Measurements from ENCODE around the gene STAB2. TPM values are rescaled to one million over a fixed set of nuclear protein-coding genes. Genes with fewer than 3 reads are reported as not detected.

STAB2 gene
- total RNA-seq, 4 donors from 2014 or later, result 0.27 to 6.5 (median 1.2) TPM

DNA sequence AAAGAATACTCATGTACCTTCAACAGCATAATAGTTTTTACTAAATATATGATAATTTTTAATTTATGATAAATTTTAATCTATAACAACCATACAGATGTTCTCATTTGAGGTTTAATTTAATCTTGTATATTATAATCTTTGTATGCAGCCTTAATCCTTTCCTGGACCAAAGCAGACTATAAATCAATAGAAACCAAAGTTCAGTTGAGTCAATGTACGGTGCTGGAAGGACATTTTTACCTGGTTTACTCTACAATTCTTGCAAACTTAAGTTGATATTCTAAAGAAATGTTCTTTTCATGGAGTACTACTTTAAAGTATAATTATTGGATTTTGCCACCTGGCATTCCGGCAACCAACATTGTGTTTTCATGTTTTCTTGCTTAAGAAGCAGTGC is 118.0 kb downstream of the STAB2 start:
- no peak for TF ChIP-seq POLR2A (IDR thresholded peaks at IDR 0.05)
- TF ChIP-seq, protein P1, sequence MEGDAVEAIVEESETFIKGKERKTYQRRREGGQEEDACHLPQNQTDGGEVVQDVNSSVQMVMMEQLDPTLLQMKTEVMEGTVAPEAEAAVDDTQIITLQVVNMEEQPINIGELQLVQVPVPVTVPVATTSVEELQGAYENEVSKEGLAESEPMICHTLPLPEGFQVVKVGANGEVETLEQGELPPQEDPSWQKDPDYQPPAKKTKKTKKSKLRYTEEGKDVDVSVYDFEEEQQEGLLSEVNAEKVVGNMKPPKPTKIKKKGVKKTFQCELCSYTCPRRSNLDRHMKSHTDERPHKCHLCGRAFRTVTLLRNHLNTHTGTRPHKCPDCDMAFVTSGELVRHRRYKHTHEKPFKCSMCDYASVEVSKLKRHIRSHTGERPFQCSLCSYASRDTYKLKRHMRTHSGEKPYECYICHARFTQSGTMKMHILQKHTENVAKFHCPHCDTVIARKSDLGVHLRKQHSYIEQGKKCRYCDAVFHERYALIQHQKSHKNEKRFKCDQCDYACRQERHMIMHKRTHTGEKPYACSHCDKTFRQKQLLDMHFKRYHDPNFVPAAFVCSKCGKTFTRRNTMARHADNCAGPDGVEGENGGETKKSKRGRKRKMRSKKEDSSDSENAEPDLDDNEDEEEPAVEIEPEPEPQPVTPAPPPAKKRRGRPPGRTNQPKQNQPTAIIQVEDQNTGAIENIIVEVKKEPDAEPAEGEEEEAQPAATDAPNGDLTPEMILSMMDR (IDR thresholded peaks at IDR 0.05), result no peak
- intact Hi-C loops (cut with DNase I), result no loop called here

DNA sequence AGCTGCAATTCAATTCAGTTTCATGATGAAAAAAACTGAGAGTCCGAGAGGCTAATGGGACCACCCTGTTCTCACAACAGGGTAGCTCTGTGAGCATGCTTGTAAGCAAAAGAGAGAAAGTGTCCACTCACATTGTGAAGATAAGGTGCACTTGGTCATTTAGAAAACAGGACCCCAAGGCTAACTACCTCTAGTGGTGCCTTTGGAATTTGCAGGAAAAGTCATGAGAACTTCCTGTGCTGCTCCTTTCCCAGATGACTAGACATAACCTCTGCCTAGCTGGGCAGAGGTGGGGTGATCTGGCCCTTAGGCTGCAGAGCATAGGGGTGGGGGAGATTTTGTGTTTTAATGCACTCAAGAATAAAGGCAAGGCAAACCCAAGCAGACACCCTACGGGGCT is 118.9 kb downstream of the STAB2 start:
- Histone ChIP-seq H3K9me3 (no peaks in the 10 kb centered on the region), H3K27ac (no peak overlapping the region), H3K4me3 (replicated peaks in 1 of 3) (no peak overlapping the region), H3K36me3 (no peaks in the 10 kb centered on the region), H3K27me3 (no peaks in the 10 kb centered on the region), H3K4me1 (no peaks in the 10 kb centered on the region)
- no peak for TF ChIP-seq POLR2A (IDR thresholded peaks at IDR 0.05)
- TF ChIP-seq, protein P1 (IDR thresholded peaks at IDR 0.05), result no peak
- WGBS, 2 donors, result 89 to 90% methylated on average over 2 of the region's 2 CpGs
- intact Hi-C loops (cut with DNase I), result no loop called here
- no peak for DNase-seq

More for the DNA sequence above, 118.0 kb downstream of the STAB2 start:
- DNase-seq, result no peak
- no peak overlapping the region for H3K4me3 ChIP-seq (replicated peaks in 1 of 3)
- no peaks in the 10 kb centered on the region for H3K9me3 ChIP-seq
- no peaks in the 10 kb centered on the region for H3K36me3 ChIP-seq
- 89 to 90% methylated on average over 2 of the region's 2 CpGs for WGBS, 2 donors
- no peaks in the 10 kb centered on the region for H3K27me3 ChIP-seq
- no peak overlapping the region for H3K27ac ChIP-seq
- H3K4me1 ChIP-seq, result no peaks in the 10 kb centered on the region

DNA sequence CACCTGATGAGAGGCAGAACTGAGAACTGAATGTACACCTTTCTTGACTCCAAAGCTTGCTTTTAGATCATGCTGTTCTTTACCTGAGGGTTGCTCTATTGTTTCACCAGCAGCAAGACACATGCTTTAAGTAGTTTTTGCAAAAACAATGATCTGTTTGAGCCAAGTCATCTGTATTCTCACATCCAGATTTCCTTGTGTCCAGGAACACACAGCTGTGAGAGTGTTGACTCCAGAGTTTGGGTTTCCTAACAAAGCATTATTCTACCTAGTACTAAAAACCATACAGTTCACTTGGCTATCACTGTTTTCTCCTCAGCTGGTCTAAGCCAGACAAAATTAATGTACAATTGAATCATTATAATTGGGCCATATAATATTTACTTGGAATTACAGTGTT is 120.4 kb downstream of the STAB2 start:
- Histone ChIP-seq H3K27me3 (no peaks in the 10 kb centered on the region), H3K36me3 (no peaks in the 10 kb centered on the region), H3K4me1 (no peaks in the 10 kb centered on the region), H3K9me3 (no peaks in the 10 kb centered on the region), H3K4me3 (replicated peaks in 1 of 3) (no peak overlapping the region), H3K27ac (no peak overlapping the region)
- no peak for DNase-seq
- TF ChIP-seq, protein P1 (IDR thresholded peaks at IDR 0.05), result no peak
- TF ChIP-seq POLR2A (IDR thresholded peaks at IDR 0.05), result no peak
- intact Hi-C loops (cut with DNase I), result no loop called here

DNA sequence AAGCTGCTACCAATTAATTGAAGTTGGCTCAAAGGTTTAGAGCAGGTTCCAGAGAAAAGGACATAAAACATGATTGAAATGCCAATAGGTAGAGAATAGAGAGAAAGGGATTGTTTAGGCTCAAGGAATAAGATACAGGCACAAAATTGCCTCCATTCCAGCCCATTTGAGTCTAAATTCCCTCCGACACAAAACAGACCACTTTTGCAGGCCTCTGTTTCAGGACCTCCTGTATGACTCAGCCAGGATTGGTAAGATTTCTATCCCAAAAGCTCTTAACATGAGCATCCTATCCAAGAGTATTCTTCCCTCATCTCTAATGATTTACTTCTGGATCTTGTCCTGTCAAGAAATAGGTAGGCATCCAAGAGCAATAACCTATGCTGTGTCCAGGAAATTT is 123.5 kb downstream of the STAB2 start:
- intact Hi-C loops (cut with DNase I), result no loop called here
- WGBS, 2 donors, result 92 to 95% methylated on average over 1 of the region's 1 CpG
- Histone ChIP-seq H3K27me3 (no peaks in the 10 kb centered on the region), H3K4me3 (replicated peaks in 1 of 3) (no peak overlapping the region), H3K9me3 (no peaks in the 10 kb centered on the region), H3K36me3 (no peaks in the 10 kb centered on the region), H3K4me1 (no peaks in the 10 kb centered on the region), H3K27ac (no peak overlapping the region)
- DNase-seq, result no peak
- TF ChIP-seq, protein P1 (IDR thresholded peaks at IDR 0.05), result no peak
- no peak for TF ChIP-seq POLR2A (IDR thresholded peaks at IDR 0.05)

DNA sequence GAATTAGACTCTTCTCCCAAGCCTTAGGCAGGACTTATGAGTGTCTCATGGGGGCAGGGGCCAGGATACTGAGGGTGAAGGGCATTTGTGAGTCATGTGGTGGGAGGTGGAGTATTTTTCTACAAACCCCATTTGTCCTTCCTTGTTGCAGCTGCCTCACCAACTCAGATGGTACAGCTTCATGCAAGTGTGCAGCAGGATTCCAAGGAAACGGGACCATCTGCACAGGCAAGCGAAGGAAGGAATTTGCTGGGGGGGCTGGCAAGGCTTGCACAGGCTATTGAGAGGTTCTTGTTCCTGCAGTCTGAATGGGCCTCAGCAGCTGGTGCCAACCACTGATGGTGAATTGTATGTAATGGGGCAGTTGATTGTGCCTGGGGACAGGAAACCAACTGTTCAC is 125.1 kb downstream of the STAB2 start:
- 92 to 100% methylated on average over 2 of the region's 2 CpGs for WGBS, 2 donors

More for the DNA sequence above, 125.1 kb downstream of the STAB2 start:
- H3K4me3 ChIP-seq (replicated peaks in 1 of 3), result no peak overlapping the region
- no peaks in the 10 kb centered on the region for H3K9me3 ChIP-seq
- intact Hi-C loops (cut with DNase I), result no loop called here
- no peak for TF ChIP-seq POLR2A (IDR thresholded peaks at IDR 0.05)
- TF ChIP-seq, protein P1 (IDR thresholded peaks at IDR 0.05), result no peak
- DNase-seq, result no peak
- H3K27me3 ChIP-seq, result no peaks in the 10 kb centered on the region
- no peaks in the 10 kb centered on the region for H3K36me3 ChIP-seq
- no peak overlapping the region for H3K27ac ChIP-seq
- no peaks in the 10 kb centered on the region for H3K4me1 ChIP-seq

All from thyroid gland (tissue), 4 donors.